SH-SY5Y (cell line): ENCODE data around the gene RPP21.

ENCODE experiments used
- GATA2 ChIP-seq: IDR thresholded peaks from 2 replicates; pipeline ENCODE4 v1.6.1; 2011; ENCODE audit warnings: mild to moderate bottlenecking, low read depth, low read length
- GATA3 ChIP-seq: IDR thresholded peaks from 2 replicates; pipeline ENCODE4 v1.6.1; 2011; ENCODE audit warnings: low read depth, mild to moderate bottlenecking, low read length, moderate library complexity

GRCh38 chr6:30295837-30296236 lies 49.1 kb upstream of the RPP21 start:
- TF ChIP-seq GATA3 = no peak
- no peak for TF ChIP-seq GATA2
